Measurements from ENCODE around the gene TUSC2.

The TUSC2 gene

DNA sequence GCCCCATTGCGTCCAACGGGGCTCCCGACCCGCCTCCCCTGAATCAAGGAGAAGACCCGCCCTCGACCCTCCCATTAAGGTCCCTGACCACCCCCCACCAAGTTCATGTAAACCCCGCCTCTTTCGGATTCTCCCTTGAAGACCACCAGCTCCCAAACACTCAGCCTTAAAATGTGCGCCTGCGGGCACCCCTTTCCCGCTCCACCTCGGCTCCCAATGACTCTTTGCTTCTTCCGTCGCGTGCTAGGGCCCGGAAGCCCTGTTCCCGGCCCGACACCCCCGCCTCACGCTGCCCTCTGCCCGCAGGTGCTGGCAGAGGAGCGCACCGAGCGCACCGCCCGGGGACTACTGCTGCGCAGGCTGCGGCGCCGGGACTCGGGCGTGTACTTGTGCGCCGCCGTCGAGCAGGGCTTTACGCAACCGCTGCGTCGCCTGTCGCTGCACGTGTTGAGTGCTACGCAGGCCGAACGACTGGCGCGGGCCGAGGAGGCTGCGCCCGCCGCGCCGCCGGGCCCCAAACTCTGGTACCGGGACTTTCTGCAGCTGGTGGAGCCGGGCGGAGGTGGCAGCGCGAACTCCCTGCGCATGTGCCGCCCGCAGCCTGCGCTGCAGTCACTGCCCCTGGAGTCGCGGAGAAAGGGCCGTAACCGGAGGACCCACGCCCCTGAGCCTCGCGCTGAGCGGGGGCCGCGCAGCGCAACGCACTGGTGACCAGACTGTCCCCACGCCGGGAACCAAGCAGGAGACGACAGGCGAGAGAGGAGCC lies 51.8 kb downstream of the TUSC2 start:
- ChIA-PET POLR2A (no interaction called here), CTCF (no interaction called here)
- DNase-seq (ENCODE audit: extremely low spot score), result no peak
- TF ChIP-seq, protein P1, sequence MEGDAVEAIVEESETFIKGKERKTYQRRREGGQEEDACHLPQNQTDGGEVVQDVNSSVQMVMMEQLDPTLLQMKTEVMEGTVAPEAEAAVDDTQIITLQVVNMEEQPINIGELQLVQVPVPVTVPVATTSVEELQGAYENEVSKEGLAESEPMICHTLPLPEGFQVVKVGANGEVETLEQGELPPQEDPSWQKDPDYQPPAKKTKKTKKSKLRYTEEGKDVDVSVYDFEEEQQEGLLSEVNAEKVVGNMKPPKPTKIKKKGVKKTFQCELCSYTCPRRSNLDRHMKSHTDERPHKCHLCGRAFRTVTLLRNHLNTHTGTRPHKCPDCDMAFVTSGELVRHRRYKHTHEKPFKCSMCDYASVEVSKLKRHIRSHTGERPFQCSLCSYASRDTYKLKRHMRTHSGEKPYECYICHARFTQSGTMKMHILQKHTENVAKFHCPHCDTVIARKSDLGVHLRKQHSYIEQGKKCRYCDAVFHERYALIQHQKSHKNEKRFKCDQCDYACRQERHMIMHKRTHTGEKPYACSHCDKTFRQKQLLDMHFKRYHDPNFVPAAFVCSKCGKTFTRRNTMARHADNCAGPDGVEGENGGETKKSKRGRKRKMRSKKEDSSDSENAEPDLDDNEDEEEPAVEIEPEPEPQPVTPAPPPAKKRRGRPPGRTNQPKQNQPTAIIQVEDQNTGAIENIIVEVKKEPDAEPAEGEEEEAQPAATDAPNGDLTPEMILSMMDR (IDR thresholded peaks at IDR 0.05; ENCODE audit: control extremely low read depth, extremely low read depth, low read depth, missing control alignments), result no peak

DNA sequence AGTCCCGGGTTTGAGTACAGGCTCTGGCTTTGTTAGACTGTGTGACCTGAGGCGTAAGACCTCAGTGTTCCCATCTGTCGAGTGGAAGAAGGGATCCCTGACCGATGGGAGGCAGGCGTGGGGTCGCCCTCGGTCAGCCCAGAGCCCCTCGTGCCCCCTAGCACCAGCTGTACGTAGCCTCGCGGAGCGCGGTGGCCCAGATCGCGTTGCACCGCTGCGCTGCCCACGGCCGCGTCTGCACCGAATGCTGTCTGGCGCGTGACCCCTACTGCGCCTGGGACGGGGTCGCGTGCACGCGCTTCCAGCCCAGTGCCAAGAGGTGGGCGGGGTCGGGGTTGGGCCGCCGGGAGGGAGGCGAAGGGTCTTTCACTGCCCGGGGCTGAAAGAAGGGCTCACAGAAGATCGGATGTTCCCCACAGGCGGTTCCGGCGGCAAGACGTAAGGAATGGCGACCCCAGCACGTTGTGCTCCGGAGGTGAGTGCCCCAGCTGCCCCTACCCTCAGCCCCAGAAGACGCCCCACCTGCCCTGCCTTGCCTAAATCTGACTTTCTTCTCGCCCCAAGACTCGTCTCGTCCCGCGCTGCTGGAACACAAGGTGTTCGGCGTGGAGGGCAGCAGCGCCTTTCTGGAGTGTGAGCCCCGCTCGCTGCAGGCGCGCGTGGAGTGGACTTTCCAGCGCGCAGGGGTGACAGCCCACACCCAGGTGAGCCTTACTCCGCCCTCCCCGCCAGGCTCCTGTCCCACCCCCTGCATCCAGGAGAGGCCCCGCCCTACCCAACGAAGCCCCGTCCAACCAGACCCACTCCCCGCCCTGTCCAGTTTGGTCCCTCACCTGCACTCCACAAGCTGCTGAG lies 52.7 kb downstream of the TUSC2 start:
- CTCF ChIA-PET, result interaction anchor here (0.7 to 2.5 kb wide), 22 partner anchors 9 to 267 kb away, joined by 3 to 18 read pairs (median 4); partner anchors contain the start of genes GNAI2, IFRD2 and TUSC2
- POLR2A ChIA-PET, result no interaction called here
- no peak for DNase-seq (ENCODE audit: extremely low spot score)
- TF ChIP-seq, protein P1 (IDR thresholded peaks at IDR 0.05; ENCODE audit: control extremely low read depth, extremely low read depth, low read depth, missing control alignments), result no peak
